NK-92 (cell line): ENCODE results near the gene EPB41L1.

Experiments used
- DNase-seq: peaks from one replicate; lab custom pipeline; 2025; ENCODE audit not compliant: unreplicated experiment; lab: John Stamatoyannopoulos, UW

Gene EPB41L1

DNA sequence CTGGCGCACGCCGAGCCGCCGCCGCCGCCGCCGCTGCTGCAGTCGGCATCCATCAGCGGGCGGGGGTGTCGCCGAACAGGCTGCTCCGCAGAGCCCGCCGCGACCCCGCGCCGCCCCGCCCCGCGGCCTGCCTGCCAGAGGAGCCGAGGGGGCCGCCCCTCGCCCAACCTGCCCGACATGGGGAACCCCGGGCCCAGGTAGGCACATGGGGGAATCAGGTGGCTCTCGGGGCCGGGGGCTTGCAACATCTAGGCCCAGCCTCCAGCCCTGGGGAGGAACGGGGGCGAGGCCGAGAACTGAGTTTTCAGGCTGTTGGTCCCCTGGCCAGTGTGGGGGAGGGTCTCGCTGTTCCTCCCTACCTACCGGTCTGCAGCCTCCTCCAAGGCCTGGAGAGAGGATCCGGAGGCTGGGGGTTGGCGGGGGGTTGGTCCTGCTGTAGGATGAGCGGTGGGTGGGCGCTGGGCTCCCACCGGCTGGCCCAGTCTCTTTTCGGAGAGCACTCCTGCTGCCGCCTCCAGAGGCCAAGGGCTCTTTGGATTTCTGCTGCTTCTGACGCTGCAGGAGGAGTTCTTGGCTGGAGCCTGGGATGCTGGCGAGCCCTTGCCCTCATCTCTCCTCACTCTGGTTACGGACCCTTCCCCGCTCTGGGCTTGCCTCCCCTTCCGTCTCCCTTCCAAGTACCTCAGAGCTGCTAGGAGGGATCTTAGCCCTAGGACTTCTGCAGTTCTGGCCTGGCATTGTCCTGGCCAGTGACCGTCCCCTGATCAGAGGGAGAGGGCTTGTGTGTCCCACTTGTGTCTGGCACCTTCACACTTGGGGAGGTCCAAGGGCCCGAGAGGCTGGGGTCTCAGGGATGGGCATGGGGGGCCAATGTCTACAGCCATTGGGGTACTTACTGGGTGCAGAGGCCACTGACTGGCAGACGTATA is at the start of gene EPB41L1:
Gene EPB41L1, plus strand, starts transcription at position 41 of the 929 bp plus-strand sequence. CDS start 19,038 bp downstream, outside the sequence.
- DNase-seq = no peak

DNA sequence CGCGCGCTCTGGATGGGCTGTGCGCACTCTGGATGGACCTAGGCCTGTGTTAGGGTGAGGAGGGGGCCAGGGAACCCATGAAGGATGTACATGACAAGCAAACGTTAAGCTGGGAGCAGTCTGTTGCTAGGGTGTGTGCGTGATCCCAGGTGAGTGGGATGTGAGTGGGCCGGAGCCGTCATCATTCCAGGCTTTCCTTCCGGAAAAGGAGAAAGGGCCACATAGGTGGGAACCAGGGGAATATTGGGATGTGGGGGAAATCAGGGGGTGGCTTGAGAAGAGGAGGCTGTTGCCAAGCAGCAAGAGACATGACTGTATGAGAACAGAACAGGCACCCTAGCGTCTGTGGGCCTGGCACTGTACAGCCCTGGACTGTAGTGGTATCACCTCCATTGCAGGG is 49.7 kb upstream of the EPB41L1 start:
- DNase-seq = no peak

DNA sequence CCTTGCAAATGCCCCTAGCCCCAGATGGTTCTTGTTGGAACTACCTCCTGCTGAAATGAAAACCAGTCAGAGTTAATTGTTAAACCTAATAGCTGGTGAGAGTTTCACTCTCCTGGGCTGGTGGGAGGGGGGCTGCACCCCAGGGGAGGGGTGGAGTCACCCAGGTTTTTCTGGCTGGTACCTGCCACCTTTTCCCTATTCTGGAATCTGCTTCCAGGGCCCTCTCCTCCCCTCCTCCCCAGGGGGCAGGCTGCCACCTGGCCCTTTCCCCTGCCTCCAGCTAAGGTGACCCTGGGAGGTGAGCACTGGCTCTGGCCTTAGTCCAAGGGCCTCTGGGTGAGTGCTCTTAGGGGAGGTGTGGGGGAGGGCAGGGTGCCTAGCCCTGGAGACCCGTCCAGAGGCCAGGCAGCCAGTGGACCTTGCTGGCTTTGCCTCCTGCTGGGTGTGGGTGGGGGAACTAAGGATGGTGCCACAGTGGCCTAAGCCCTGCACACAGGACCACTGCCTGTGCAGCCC is 48.8 kb upstream of the EPB41L1 start:
- DNase-seq = no peak

DNA sequence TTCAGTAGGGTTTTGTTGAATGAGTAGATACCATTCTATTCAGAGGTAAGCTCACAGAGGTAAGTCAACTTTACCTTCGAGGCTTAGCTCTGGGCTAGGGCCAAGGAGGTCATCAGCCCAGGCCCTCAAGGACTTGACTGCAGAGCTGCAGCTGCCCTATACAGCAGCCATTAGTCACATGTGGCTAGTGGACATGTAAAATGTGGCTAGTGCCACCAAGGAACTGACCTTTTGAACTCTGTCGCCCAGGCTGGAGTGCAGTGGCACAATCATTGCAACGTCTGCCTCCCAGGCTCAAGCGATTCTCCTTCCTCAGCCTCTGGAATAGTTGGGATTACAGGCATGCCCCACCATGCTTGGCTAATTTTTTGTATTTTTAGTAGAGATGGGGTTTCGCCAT is 47.9 kb upstream of the EPB41L1 start:
- no peak for DNase-seq

DNA sequence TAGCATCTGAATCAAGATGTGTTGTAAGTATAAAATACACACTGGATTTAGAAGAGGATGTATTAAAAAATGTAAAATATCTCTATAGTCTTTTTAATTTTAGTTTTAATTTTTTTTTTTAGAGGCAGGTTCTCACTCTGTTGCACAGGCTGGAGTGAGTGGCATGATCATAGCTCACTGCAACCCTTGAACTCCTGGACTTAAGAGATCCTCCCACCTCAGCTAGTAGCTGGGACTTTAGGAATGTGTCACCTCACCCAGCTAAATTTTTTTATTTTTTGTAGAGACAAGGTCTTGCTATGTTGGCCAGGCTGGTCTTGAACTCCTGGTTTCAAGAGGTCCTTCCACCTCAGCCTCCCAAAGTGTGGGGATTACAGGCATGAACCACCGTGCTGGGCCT is 46.7 kb upstream of the EPB41L1 start:
- DNase-seq = no peak

DNA sequence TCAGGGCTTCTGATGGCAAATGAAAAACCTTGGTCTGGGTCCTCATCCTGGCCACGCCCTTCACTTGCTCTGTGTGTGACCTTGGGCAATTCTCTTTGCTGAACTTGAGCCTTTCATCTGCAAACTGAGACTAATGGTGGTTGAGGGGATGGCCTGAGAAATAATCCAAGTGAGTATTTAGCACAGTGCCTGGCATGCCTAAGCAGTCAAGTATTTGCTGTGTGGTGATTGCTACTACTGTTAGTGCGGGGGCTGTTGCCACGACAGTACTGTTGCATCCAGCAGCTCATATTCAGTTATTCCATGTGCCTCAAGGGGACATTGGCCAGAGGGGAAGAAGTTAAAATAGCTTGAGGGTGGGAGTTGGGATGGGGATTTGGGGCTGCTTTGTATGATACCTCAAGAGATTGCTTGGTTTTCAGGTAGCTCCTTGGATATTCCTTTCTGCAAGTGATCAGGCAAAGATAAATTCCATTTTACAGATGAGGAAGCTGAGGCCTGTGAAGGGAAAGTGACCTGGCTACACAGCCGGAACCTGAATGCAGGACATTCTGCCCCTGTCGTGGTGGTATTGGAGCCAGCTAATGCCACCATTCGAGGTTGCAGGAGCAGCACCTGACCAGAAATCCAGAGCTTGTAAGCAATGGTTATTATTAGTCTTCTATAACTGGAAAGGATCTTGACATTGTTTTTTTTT is 45.1 kb upstream of the EPB41L1 start:
- no peak for DNase-seq

DNA sequence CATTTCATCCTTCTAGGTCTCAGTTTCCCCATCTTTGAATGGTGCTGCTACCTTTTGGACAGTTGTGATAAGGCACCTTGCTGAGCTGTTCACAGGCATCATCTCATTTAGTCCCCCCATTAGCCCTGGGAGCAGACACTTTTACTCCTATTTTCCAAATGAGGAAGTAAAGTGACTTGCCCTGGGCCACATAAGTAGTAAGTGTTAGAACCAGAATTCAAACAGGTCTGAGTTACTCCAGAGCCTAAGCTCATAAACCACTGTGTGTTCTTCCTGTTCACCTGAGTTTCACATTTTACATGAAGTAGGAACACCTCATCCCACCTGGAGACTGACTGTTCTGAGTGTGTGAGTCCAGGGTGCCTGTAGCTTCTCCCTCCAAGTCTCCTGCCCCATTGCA is 43.5 kb upstream of the EPB41L1 start:
- DNase-seq = no peak

DNA sequence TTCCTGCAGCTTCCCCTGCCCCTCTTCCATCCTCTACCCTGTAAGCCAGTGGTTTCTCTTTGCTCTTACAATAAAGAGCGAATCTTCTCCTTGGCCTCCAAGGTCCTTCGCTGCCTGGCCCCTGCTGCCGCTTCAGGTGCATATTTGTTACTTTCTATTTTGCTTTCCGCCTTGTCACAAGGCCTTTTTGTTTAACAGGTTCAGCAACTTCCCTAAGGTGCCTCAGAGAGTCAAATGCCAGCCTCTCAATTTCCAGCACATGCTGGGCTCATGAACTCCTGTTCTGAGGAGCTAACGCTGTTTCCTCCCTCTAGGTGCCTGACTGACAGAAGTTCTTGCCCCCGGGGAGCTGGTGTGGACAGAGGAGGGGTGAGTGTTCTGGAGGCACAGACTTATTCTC is 42.4 kb upstream of the EPB41L1 start:
- no peak for DNase-seq

DNA sequence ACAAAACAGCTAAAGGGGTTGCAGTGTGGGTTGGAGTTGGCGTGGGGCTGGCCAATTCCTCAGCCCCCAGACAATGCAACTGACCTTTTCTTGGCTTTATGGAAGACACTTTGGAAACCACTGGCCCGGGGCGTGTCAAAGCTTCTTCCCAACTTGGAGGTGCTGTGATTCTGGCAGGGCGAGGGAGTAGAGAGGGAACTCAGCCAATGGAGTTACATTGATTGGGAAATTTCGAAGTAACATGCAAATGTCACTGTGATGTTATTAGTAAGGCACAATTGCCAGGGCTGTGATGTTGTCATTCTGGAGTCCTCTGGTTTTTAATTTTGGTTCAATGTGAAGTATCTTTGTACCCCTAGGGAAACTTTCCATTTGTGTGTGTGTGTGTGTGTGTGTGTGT is 41.5 kb upstream of the EPB41L1 start:
- no peak for DNase-seq

DNA sequence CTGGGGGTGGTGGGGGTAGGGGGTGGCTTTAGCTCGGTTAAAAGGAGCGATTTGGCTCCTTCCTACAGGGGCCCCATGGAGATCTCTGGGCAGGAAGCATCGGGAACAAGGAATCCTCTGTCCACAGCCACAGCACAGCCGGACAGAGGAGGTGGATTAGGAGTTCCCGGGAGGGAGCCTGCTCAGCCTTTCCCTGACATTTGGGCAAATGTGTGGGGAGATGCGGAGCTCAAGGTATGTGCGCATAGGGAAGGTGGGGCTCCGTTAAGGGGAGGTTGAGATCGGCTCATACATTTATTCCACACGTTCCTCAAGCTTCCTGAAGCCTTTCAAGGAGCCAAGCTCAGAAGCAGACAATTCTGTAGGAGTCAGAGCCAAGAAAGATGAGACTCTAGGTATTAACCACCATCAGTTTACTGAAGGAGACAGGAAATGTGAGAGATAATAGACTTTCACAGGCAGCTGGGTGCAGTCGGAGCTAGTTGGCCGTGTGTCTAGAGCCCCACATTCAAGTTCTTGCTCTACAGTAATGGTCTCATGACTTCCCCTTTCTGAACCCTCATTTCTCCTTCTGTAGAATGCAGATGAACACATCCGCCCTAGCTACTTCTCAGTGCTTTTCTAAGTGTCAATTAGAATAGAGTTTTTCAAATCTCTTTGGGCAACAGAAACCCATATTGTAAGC is 40.8 kb upstream of the EPB41L1 start:
- no peak for DNase-seq

DNA sequence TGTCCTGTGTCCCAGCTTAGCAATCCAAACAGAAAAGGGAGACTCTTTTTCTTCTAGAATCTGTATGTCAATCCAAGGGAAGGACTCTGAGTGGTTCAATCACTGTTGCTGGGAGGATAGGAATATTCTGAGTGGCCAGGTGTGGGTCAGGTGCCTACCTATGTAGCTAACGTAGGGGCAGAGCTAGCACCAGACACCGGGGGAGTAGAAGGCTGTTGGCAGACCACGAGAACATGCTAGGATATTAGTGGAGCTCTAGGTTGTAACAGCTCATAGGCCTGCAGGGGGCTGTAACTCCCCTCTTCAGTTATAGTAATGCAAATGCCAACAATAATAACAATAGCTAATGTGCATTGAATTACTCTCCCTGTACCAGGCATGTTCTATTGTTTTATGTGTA is 39.8 kb upstream of the EPB41L1 start:
- DNase-seq = no peak

DNA sequence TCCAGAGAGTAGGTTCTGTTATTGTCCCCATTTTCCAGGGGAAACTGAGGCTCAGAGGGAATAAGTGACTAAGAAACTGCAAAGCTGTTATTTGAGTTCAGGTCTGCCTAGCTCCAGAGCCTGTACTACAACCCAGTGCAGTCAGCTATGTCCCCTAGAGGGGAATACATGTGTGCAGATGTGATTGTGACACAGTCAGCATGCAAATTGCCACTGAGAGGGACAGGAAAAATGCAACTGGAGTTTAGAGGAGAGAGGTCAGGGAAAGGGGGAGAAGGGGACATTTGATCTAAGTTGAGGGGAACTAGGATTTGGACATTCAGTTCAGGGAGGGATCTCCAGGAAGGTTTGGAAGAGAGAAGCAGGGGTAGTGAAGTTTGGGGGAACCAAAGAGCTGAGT is 38.6 kb upstream of the EPB41L1 start:
- DNase-seq = no peak

DNA sequence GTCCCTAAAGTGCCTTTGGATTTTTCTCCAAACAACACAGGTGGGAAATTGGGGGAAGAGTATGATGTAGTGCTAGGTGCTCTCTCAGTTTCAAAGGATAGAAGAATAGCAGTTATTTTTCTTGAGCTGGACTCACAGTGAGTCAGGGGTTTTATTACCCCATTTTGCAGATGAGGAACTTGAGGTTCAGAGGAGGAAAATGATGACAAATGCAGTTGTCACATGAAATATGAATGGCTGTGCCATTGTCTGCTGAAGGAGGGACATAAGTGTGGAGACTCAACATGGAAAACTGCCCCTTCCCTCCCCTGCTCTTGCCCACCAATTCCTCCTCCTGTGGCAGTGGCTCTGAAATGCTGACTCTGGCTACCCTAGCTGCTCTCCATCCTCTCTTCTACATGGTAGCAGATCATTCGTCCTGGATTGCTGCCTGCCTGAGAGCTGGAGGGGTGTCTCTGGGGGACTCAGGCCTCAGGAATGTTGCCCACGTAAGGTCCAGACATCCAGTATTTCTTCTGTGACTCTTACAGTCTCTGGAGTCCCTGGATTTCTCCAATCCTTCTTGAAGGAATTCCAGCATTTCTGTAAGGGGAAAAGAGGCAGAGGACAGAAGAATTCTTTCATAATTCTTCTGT is 37.6 kb upstream of the EPB41L1 start:
- no peak for DNase-seq

DNA sequence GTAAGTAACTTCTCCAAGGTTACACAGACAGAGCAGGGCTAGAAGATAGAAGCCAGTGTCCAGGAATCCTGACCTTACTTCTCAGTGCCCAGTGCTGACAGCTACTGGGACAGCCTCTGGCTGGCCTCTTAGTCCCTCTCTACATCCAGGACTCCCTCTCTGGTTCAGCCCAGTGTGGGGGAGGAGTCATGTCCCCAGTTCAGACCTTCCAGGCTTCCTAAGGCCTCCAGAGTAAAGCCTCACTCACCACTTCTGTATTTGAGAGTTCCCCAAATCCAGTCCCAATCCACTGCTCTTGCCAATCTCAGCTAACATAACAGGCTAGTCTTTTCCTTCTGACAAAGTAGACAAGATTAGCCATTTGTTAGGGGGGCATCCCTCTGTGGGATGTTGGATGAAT is 36.9 kb upstream of the EPB41L1 start:
- DNase-seq = no peak

DNA sequence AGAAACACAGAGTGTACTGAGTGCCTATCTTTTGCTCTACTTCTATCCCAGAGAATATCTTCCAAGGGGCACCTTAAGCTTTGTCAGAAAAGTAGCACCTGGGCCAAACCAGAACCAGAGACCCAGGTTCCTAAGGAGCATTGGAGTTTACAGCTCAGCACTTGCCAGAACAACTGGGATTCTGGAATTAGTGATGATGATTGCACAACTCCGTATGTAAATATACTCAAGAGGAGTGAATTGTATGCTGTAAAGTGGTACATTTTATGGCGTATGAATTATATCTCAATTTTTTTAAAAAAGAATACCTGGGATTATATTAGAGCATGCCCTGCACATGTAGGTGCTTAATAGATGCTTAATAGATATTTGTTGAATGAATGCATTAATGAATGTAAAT is 36.2 kb upstream of the EPB41L1 start:
- DNase-seq = no peak

DNA sequence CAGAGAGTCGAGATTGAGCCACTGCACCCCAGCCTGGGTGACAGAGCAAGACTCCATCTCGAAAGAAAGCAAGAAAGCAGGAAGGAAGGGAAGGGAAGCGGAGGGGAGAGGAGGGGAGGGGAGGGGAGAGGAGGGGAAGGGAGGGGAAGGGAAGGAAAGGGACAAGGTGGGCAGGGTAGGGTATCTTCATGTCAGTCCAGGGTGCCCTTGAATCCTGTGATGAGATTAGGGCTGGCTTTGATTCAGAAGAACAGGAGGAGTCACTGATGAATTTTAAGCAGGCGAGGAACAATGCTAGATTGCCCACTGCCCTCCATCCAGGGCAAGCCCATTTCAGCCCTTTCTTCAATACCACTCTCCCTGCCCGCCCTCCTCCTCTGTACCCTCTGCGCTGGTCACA is 35.0 kb upstream of the EPB41L1 start:
- DNase-seq = no peak

DNA sequence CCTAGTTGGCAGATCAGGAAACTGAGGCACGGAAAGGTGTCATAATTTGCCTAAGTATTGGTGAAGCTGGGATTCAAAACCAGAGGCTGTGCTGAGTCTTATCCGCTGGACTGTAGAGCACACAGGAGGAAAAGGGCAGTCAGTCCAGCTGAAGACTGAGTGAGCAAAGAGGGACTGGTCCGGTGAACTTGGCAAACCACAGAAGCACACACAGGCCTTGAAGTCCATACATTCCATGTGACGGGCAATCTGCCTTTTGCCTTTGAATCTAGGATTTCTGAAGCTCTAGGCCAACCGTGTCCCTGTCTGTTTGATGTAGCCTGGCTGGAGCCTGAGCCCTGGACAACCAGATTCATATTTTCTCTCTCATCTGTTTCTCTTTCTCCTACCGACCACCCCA is 34.3 kb upstream of the EPB41L1 start:
- DNase-seq = no peak

DNA sequence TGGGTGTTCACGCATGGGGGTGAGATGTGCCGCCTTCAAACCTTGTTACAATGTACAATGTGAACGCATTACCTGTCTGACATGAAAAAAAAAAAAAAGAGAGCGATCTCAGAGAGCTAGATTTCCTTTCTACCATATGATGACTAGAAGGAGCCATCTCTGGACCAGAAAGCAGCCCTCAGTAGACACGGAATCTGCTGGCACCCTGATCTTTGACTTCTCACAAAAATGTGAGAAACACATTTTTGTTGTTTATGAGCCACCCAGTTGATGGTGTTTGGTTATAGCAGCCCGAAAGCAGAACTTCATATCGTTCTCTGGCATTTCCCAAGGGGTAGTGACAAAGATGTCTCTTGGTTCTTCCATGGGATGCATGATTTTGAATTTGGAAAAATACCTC is 33.5 kb upstream of the EPB41L1 start:
- no peak for DNase-seq

DNA sequence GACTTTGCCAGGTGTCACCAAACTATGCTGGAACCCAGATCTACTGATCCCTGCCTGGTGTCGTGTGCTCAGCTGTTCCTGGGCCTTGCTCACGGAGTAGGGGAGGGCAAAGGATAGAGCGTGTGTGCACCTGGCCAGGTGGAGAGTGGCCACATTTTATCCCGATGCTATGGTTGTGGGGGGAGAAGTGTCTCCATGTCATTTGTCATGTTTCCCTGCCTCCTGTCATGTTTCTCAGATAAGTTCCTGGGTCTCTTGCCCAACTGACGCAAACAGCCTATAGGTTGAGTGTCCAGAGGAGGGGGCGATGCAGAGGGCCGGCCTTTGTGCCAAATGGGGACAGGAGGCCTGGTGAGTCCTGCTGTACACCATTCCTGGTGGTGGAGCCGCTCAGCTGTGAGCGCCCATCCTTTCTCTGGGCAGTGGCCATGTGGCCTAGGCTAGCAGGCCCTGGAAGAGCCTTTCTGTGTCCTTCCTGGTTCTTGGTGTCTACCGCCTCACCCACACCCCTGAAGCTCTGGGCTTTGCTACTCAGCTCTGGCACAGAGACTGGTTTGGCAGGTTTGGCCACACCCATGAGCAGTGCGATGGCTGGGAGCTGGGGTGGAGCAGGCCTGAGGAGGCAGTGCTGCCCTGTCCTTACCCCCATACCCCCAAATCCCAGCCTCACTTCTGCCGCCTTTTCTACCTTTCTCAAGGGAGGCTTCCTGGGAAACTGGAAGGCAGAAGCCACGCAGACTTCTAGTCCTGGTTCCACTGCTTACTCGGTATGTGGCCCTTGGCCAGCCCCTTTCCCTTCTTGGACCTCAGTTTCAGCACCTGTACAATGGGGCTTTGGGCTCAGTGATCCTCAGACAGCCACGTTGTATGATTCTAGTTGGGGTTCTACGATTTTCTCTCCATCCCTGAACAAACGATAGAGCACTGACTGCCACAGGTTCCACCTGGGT is 32.3 kb upstream of the EPB41L1 start:
- DNase-seq = no peak

DNA sequence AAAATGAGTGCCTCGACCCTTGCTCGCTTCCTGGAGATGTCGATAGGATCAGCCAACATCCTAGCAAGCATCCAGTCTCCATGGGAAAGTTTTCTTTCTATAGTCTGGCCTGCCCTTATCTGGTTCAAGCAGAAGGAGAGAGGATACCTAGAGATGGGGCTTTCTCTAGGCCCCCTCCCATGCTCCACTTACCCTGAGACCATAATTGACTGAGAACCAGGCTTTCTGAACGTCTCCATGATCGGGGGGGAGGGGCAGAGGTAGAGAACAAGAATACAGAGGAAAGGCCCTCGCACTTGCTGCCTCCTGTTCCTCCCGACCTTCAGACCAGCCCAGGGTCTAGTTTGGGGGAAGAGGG is 31.6 kb upstream of the EPB41L1 start:
- no peak for DNase-seq
